ENCODE measurements around the gene OIT3. TPM values are rescaled to one million over a fixed set of nuclear protein-coding genes. Genes with fewer than 3 reads are reported as not detected.

OIT3 gene
- total RNA-seq: 0.23 TPM

DNA sequence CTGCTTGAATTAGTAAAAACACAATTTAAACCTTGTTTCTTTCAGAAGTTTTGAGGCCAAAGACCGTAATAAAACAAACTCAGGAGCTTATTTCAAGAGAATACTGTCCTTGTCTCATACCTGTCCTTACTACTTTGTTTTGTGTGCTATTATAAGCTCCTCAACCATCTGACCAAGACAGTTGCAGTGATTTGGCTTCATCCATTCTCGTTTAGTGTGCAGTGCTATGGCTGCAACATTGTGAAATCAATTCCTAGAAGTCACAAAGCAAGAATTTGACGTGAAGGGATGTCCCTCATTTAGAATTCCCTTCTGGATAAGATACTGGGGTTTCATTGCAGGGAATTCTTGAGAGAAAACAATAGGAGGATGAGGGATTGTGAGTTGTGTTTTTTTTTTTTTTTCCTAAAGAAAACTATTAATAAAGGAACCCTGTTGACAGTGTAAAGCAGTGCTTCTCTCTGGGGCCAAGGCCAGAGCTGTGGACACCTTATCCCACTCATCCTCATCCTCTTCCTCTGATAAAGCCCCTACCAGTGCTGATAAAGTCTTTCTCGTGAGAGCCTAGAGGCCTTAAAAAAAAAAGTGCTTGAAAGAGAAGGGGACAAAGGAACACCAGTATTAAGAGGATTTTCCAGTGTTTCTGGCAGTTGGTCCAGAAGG, at the start of gene OIT3:
OIT3 (plus strand) TSS at position 604 of the 663 bp plus-strand sequence. CDS start 60 bp downstream, outside the sequence.
- no peak for DNase-seq (ENCODE audit: low spot score)

- no peak for DNase-seq (ENCODE audit: low spot score)
Observed at GRCh38 chr10:72846238-72846637, 47.3 kb upstream of the OIT3 start.

- DNase-seq (ENCODE audit: low spot score): no peak
Observed at GRCh38 chr10:72847681-72848080, 45.9 kb upstream of the OIT3 start.

- DNase-seq (ENCODE audit: low spot score): no peak
Observed at GRCh38 chr10:72850861-72851260, 42.7 kb upstream of the OIT3 start.

- no peak for DNase-seq (ENCODE audit: low spot score)
Observed at GRCh38 chr10:72851509-72851908, 42.0 kb upstream of the OIT3 start.

GRCh38 chr10:72852508-72852907, 41.0 kb upstream of the OIT3 start:
- DNase-seq (ENCODE audit: low spot score): no peak

- no peak for DNase-seq (ENCODE audit: low spot score)
Observed at GRCh38 chr10:72855129-72855528, 38.4 kb upstream of the OIT3 start.

GRCh38 chr10:72855790-72856189, 37.7 kb upstream of the OIT3 start:
- DNase-seq (ENCODE audit: low spot score): no peak

- DNase-seq (ENCODE audit: low spot score): no peak
Observed at GRCh38 chr10:72858067-72858466, 35.5 kb upstream of the OIT3 start.

DNA sequence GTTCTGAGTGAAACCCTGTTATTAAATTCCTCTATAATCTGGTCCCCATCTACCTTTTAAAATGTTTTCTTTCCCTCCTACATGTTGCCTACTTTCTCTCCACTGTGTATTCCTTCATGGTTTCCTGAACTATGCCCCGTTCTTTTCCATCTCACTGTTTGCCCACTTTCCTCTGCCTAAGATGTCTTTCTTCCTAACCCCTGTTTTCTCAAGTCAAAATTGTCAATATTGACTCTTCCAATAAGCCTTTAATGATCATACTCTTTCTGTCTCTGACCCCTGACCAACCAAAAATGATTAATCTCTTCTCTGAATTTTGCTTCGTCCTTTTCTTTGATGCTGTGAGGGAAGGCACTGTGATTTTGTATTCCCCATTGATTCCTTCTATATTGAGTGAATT, 30.6 kb upstream of the OIT3 start:
- DNase-seq (ENCODE audit: low spot score): no peak

GRCh38 chr10:72875250-72876055, 18.1 kb upstream of the OIT3 start:
- no peak for DNase-seq (ENCODE audit: low spot score)

DNA sequence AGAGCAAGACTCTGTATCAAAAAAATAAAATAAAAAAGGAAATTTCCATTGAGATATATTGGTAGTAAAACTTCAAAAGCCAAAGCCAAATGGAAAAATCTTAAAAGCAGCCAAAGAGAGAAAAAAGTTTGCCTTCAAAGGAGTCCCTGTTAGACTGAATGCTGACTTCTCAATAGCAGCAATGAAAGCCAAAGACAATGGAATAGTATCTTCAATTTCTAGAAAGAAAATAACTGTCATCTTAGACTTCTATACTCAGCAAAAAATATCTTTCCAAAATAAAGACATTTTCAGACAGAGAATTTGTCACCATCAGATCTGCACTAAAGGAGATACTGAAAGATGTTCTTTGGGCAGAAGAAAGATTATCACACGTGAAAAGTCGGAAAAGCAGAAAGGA, 14.3 kb upstream of the OIT3 start:
- no peak for DNase-seq (ENCODE audit: low spot score)

GRCh38 chr10:72881291-72881690, 12.2 kb upstream of the OIT3 start:
- no peak for DNase-seq (ENCODE audit: low spot score)

GRCh38 chr10:72883861-72884260, 9.7 kb upstream of the OIT3 start:
- no peak for DNase-seq (ENCODE audit: low spot score)

GRCh38 chr10:72885953-72886352, 7.6 kb upstream of the OIT3 start:
- DNase-seq (ENCODE audit: low spot score): no peak

DNA sequence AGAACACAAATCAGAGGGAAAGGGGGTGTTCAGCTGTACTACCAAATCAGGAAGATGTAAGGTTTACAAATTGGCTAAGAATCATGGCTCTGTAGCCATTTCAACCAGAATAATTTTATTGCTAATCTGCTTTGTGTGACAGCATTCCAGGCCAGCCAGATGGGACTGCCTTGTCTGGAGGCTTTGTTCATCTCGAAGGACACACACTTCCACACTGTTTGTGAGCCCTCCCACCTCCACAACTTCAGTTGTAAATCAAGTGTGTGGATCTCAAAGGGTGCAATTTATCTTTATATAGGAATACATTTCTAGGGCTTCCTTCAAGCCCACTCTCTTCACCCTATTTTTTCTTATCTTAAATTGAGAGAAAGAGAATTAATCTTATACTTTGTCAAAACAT, 6.9 kb upstream of the OIT3 start:
- no peak for DNase-seq (ENCODE audit: low spot score)

GRCh38 chr10:72887043-72887442, 6.5 kb upstream of the OIT3 start:
- no peak for DNase-seq (ENCODE audit: low spot score)

DNA sequence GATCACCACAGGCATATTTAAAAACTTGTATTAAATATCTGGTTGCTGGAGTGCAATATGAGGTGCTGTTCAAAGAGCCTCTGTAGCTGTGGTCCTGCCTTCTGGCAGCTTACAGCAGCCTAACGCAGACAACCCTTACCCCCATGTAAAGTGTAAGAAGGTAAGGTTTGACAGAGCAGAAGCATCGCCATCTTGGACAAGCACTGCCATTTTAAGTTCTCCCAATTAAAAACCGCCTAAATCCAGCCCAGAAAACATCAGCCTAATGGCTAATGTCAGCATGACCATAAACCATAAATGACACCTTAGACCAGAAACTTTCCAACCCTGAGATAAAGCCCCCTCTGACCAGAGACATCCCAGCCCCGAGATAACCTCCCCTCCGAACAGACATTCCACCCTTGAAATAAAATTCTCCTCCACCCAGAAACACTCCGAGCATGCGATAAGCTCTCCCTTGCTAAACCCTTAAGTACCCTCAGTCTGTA, 5.3 kb upstream of the OIT3 start:
- no peak for DNase-seq (ENCODE audit: low spot score)

DNA sequence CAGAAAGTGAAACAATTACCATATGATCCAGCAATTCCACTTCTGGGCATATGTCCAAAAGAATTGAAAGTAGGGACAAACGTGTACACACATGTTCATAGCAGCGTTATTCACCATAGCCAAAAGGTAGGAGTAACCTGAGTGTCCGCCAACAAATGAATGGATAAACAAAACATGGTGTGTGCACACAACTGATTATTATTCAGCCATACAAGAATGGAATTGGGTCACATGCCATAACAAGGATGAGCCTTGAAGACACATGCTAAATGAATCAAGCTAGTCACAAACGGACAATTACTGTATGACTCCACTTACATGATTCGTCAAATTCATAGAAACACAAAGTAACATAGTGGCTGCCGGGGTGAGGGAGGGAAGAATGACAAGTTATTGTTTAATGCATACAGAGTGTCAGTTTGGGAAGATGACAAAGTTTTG, 4.1 kb upstream of the OIT3 start:
- DNase-seq (ENCODE audit: low spot score): no peak

- DNase-seq (ENCODE audit: low spot score): no peak
Observed at GRCh38 chr10:72890086-72890485, 3.5 kb upstream of the OIT3 start.

DNA sequence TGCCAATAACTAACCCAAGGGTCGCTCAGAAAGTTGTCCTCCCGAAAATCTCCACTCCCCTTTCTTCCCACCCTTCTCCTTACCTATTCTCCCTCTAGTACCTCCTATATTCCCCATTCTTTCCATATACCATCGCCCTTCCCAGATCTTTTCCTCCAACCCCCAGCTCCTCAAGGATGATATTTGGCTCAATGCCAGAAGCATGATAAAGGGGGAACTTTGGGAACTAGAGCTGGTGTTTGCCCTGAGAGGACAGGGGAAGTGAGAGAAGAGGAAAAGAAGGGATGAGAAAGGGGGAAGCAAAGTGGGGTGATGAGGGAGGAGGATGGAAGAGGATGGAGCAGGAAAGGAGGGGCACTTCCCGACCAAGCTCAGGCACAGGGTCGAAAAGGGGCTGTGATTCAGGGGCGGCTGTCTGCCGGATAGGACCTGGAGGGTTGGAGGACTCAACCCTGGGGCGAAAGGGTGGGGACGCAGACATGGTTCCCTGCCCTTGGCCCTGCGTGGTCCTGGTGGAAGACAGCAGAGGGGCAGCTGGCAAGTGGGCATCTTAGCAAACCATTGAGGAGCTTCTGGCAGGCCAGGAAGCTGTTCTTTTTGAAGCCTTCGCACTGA, 1.8 kb downstream of the OIT3 start:
- DNase-seq (ENCODE audit: low spot score): no peak

DNA sequence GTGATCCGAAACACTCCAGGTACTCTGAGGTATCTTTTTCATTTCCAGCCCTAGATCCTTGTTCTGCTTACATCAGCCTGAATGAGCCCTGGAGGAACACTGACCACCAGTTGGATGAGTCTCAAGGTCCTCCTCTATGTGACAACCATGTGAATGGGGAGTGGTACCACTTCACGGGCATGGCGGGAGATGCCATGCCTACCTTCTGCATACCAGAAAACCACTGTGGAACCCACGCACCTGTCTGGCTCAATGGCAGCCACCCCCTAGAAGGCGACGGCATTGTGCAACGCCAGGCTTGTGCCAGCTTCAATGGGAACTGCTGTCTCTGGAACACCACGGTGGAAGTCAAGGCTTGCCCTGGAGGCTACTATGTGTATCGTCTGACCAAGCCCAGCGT, 5.1 kb downstream of the OIT3 start:
- DNase-seq (ENCODE audit: low spot score): no peak

- no peak for DNase-seq (ENCODE audit: low spot score)
Observed at GRCh38 chr10:72899545-72899944, 6.0 kb downstream of the OIT3 start.
